ENCODE data around the gene BUB1B.
"Not testable (repeated sequence)": the region's sequence is repeated elsewhere in the genome, so short reads cannot be mapped to it uniquely, and the experiment has no call there.

DNA sequence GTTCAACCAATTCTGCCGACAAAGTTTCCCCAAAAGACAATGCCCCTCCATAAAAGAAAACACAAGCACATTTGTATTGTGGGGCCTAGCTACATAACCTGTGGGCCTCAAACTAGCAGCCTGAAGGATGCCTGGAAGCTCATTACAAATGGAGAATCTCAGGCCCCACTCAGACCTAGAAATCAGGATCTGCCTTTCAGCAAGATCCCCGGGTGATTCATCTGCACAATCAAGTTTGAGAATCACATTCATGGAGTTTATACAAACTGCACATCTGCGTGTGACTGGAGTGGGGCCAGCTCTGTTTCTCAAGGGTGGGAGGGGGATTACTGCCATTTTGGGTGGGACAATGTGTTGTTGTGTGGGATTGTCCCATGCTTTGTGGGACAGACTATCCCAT is 36.5 kb upstream of the BUB1B start:
- TF ChIP-seq, protein P1, sequence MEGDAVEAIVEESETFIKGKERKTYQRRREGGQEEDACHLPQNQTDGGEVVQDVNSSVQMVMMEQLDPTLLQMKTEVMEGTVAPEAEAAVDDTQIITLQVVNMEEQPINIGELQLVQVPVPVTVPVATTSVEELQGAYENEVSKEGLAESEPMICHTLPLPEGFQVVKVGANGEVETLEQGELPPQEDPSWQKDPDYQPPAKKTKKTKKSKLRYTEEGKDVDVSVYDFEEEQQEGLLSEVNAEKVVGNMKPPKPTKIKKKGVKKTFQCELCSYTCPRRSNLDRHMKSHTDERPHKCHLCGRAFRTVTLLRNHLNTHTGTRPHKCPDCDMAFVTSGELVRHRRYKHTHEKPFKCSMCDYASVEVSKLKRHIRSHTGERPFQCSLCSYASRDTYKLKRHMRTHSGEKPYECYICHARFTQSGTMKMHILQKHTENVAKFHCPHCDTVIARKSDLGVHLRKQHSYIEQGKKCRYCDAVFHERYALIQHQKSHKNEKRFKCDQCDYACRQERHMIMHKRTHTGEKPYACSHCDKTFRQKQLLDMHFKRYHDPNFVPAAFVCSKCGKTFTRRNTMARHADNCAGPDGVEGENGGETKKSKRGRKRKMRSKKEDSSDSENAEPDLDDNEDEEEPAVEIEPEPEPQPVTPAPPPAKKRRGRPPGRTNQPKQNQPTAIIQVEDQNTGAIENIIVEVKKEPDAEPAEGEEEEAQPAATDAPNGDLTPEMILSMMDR (conservative IDR thresholded peaks at IDR 0.05), result not testable (repeated sequence)
- TF ChIP-seq ZFX (IDR thresholded peaks at IDR 0.05), result not testable (repeated sequence)

Data from C4-2B (cell line).